Fibroblast of skin of right biceps (primary cell): Measurements from ENCODE around the gene KHDC1.
"Not testable (repeated sequence)": the region's sequence is repeated elsewhere in the genome, so short reads cannot be mapped to it uniquely, and the experiment has no call there.

Experiments used
- DNase-seq: peaks from one replicate; pipeline ENCODE4 v3.0.0-alpha.2; 2013

KHDC1 gene

DNA sequence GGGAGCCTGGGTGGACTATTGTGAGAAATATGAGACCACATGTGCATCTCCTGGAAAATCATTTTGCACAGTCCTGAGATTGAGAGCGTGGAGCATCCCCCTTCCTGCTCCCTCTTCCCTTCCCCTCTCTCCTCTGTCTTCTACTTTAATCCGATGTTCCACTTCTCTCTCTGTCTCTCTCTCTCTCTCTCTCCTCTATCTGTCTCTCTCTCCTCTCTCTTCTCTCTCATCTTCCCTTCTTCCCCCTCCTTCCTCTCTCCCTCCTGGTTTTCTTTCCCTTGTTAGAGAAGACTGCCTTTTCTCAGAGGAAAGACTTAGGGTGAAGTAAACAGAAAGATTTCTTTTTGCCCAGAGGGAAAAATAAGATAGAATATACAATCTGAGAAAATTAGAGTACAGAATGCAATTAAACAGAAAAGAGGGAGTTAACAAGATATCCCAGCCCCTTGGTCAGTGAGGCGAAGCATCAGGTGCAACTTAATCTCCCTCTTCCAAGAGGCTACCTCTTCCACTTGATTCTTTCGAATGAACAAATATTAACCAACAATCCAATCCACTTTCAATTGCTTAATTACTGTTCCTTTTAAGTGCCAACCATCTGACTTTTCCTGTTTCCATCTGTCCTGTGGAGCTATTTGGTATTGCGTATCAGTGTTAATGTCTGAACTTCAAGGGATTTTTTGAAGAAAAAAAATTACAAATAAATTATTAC lies 14.6 kb downstream of the KHDC1 start:
- no peak for DNase-seq

DNA sequence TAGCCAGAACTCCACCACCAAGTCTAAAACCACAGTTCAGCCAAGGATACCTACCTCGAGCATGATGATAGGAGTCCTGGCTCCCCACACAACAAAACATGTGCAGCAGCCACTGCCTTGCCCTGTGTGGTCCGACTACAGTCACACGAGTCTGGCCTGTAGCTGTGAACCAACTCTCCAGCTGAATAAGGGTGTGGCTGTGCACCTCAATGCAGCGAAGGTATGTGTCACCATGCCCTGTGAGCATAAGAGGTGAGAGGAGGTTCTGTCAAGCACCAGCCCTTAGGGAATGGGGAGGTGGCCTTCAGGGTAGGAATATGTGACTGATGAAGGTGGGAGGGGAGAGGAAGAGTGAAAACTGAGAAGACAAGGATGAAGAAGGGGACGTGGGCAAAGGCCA lies 21.0 kb downstream of the KHDC1 start:
- DNase-seq = no peak

DNA sequence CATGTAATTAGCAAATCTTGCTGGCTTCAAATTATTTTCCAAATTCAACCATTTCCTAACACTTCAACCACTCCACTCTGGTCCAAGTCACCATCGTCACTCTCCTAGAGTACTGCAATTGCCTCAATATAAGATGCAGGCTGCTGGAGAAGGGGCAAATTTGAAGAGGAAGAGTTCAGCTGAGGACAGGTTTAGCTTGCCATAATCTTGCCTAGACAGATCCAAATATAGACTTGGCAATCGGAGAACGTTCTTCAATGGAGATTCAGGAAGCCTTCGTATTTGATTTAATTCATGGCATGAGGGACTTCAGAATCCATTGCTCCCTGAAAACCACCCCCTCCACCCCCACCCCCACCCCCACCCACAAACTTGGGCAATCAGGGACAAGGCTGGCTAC lies 22.3 kb downstream of the KHDC1 start:
- no peak for DNase-seq

DNA sequence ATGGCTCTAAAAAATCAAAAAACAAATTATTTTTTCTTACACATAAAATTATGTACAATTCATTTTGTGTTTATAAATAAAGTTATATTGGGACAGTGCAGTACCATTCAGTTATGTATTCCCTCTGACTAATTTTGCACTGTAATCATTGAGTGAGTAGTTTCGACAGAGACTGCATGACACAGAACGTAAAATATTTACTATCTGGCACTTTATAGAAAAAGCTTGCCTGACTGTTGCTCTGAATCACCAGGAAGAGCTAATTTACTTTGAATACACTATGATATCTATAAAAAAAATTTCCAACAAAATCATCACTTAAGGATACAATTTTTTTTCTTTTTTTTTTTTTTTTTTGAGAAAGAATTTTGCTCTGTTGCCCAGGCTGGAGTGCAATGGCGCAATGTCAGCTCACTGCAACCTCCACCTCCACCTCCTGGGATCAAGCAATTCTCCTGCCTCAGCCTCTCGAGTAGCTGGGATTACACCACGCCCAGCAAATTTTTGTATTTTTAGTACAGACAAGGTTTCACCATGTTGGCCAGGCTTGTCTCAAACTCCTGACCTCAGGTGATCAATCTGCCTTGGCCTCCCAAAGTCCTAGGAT lies 26.7 kb downstream of the KHDC1 start:
- DNase-seq = peak; percentile 96

DNA sequence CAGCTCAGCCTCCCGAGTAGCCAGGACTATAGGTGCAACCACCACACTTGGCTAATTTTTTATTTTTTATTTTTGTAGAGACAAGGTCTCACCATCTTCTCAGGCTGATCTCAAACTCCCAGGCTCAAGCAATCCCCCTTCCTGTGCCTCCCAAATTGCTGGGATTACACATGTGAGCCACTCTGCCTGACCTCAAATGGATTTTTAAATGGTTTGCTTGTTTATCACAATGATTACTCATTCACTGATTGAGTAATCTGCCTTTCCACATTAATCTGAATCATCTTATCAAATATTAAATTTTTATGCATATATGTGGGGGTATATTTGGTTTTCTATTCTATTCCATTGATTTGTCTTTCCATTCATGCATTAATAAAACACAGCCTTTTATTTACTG lies 28.3 kb downstream of the KHDC1 start:
- DNase-seq = peak; percentile 85

DNA sequence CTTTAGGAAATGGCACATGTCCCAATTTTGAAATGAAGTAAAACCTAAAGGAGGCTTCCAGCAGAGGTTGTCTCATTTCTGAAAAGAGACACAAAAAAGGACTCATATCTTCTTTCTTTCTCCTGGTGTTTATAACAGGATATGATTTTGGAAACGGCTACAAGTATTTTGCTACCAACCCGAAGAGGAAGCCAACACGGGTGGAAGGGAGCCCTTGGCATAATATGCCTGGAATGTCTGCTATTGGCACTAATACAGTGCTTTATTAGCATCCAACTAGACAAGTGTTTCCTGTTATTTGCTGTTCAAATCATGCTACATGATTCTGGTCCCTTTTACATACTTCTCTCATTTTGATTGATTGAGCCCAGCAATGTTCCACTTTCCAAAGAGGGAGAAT lies 29.0 kb downstream of the KHDC1 start:
- peak; percentile 5 for DNase-seq

DNA sequence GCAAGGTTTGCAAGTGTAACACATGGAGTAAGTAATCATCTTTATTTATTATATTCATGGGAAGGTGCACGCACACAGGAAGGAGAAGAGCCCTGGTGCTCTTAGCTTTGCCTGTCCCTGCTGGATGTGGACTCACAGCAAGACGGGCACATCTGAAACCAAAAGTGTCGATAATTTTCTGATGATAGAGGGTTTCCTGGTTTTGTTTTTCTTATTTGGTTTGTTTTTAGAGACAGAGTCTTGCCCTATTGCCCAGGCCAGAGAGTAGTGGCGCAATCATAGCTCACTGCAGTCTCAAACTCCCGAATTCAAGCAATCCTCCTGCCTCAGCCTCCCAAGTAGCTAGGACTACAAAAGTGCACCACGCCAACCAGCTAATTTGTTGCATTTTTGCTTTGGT lies 29.9 kb downstream of the KHDC1 start:
- DNase-seq = no peak

DNA sequence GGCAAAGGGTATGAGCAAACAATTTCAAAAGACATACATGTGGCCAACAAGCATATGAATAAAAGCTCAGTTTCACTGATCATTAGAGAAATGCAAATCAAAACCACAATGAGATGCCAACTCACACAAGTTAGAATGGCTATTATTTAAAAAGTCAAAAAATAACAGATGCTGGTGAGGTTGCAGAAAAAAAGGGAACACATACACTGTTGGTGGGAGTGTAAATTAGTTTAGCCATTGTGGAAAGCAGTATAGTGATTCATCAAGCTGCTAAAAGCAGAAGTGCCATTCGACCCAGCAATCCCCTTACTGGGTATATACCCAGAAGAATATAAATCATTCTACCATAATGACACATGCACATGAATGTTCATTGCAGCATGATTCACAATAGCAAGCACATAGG lies 31.0 kb downstream of the KHDC1 start:
- DNase-seq = peak; percentile 20

DNA sequence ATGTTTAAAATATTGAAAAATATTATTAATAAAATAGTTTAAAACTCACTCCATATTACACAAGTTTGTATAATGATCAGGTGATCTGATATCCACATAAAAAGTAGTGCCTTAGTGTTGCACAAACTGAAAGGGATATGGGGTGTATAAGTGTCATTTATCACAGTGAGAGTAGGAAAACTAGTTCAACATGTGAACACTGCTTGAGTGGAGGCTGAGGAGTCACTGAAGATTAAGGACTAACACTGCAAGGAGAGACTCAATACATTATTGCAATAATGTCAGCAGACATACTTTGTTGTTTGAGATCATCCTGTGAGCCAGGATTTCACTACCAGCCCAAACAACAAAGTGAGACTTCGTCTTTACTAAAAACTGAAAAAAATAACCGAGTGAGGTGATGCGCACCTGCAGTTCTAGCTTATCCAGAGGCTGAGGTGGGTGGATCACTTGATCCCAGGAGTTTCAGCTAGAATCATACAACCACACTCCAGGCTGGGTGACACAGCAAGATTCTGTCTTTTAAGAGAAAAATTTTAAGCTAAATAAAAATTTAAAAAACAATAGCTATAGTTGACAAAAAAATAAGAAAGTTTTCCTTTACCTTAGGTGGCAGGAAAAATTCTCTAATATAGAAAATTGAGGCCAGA lies 35.3 kb downstream of the KHDC1 start:
- DNase-seq = no peak

DNA sequence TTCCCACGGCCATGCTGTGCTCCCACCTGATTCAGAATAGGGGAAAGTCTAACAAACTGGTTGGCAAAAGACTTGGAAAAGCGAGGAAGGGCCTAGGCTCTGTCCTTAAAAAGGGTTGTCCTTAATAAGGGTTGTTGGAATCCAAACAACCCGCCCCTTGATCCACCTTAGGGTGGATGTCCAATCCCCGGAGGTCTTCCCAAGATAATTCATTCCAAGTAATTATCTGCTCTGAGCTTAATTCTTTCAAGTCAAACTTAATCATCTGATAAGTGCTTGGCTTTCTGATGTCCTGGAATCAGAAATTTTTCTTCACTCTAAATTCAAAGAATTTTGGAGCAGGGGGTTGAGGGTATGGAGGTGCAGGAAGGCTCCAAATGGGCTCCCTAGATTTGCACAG lies 37.6 kb downstream of the KHDC1 start, which contains the start of gene KHDC1L:
TSS of gene KHDC1L (minus strand) at position 101 of the 400 bp plus-strand sequence. CDS start at position 13, 88 bp downstream.
- no peak for DNase-seq

DNA sequence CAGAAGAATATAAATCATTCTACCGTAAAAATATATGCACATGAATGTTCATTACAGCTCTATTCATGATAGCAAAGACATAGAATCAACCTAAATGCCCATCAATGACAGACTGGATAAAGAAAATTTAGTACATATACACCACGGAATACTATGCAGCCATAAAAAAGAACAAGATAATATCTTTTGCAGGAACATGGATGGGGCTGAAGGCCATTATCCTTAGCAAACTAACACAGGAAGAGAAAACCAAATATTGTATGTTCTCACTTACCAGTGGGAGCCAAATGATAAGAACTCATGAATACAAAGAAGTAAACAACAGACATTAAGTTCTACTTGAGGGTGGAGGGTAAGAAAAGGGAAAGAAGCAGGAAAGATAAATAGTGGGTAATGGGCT lies 46.1 kb downstream of the KHDC1 start:
- DNase-seq = no peak

DNA sequence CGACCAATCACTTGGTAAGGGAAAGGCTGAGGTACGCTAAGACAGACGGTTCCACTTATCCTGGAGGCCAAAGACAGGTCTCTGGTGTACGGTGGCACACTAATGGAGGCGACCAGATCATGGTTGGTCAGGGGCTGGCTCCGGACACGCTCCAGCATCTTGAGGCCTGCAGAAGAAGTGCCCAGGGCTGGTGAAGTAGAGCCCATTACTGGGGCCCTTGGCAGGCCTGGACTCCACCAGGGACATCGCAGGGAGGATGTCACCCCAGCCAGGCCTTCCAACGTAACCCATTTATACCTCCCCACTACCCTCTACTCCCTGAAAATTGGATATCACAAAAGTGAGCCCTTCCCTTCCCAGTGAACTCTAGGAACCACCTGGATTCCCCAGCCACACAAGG lies 53.9 kb downstream of the KHDC1 start:
- DNase-seq = no peak

DNA sequence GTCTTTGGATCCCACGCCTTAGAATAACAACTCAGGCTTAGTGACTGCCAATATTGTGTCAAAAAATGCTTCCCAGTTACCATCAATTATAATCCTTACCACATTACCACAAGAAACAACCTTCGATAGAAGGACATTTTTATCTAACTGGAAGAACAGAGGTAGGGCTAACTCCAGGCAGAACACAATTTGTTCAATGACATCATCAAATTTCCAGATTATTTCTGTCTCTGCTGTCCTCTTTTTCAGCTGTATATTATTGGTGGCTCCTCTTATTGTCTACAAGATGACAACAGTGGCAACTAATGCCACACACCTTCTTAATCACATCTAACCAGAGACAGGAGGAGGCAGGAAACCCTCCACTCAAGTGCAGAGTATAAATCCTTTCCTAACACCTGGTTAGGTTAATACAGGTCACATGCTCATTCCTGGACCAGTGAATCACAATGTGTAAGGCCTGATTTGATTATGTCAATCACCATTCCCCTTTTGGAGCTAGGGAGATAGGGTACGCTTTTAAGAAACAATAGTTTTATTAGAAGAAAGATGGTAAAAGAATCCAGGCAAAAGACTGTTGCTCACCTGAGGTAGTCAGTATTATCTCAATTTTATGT lies 55.7 kb downstream of the KHDC1 start:
- no peak for DNase-seq

DNA sequence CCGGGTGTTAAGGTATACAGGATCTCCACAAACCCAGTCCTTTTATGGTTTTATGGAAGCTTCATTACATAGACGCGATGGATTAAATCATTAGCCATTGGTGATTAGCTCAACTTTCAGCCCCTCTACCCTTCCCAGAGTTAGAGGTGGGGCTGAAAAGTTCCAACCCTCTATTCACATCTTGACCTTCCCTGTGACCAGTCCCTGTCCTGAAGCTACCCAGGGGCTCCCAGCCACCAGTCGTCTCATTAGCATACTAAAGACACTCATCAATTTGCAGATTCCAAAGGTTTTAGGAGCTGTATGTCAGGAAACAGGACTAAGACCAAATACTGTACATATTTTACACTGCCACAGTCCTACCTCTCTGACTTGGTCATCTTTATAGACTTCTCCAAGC lies 58.7 kb downstream of the KHDC1 start:
- no peak for DNase-seq

DNA sequence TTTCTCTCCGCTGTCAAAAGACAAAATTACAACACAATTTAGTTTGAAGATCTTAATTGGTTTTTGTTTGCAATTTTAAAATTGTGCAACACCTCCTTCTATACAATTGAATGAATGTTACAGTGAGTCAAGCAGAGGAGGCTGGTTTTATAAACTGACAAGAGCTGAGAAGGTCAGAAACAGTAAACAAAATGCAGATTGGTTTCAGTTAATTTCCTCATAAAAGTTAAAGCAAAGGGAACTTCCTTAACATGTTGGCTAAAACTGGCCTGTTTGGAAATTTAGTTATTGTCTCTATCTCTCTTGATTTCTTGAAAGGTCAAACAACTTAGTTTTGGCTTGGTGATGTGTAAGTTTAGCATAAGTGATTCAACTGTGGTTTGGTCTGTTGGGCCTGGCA lies 59.9 kb downstream of the KHDC1 start:
- no peak for DNase-seq

DNA sequence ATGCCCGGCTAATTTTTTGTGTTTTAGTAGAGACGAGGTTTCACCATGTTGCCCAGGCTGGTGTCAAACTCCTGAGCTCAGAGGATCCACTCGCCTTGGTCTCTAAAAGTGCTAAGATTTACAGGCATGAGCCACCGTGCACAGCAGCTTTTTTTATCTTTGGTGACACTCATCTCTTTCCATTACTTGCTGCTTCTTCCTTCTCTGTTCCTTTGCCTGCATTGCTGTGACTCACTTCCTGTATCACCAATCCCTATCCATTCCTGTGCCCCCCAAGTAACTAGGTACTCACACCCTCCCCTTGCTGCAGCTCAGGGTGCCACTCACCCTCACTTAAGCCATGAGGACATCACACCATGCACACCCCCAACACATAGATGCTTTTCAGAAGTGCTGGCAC lies 62.3 kb downstream of the KHDC1 start:
- peak; percentile 42 for DNase-seq

DNA sequence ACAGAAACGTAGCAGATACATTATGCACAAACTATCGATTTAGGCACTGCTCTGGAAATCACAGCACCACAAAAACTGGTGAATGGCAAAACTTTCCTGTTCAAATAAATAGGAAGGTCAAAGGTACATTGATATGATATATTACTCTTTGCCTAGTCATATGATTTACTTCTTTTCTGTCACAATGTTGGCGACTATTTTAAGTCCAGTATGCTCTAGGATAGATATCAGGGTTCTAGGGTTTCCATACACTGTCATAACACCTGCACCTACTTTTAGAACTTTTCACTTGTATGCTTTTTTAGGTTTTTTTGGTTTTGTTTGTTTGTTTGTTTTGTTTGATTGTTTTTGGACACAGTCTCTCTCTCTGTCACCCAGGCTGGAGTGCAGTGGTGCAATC lies 62.7 kb downstream of the KHDC1 start:
- DNase-seq = no peak

DNA sequence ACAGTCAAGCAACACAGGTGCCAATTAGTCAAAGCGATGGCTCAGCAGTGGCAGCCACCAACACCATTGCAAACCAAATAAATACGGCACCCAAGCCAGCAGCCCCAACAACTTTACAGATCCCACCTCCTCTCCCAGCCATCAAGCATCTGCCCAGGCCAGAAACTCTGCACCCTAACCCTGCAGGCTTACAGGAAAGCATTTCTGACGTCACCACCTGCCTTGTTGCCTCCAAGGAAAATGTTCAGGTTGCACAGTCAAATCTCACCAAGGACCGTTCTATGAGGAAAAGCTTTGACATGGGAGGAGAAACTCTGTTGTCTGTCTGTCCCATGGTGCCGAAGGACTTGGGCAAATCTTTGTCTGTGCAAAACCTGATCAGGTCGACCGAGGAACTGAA lies 68.3 kb downstream of the KHDC1 start:
- DNase-seq = no peak

DNA sequence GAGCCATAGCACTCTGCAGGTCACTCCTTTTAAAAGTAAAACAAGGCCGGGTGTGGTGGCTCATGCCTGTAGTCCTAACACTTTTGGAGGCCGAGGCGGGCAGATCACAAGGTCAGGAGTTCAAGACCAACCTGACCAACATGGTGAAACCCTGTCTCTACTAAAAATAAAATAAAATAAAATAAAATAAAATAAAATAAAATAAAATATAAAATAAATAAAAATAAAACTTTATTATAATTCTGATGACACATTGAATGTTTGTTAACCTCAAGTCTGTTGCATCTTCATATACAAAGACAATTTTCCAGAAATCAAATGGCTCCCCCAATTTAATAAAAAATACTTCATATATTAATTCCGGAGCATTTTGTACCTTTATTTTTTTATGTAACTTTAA lies 69.7 kb downstream of the KHDC1 start:
- DNase-seq = not testable (repeated sequence)
